ENCODE data around the gene SPTLC3. TPM values are rescaled to one million over a fixed set of nuclear protein-coding genes. Genes with fewer than 3 reads are reported as not detected.

The SPTLC3 gene
- total RNA-seq, 2 experiments from 2014 or later, result 0.38 to 0.59 TPM

DNA sequence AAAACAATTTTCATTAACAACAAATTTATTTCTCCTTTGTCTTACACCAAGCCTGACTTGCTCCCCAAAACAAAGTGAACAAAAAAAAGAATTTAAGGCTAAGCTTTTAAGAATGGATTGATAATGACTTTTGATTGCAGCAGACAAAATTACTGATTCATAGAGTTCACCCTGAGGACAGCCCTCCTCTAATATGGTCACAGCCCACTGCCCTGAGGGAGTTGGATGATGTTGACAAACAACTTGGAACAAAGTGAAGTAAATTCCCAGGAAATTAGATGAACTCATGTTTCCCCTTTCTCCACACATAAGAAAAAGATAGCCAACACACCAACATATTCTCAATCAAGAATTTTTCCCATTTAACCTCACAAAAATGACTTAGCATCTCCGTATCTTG lies 204.6 kb downstream of the SPTLC3 start:
- DNase-seq (no peak), ATAC-seq (ENCODE audit: poor library complexity) (no peak)
- H3K27ac ChIP-seq (ENCODE audit: low read depth in 1 of 2, low read length in 2 of 2), result no peak overlapping the region
- TF ChIP-seq, protein P1, sequence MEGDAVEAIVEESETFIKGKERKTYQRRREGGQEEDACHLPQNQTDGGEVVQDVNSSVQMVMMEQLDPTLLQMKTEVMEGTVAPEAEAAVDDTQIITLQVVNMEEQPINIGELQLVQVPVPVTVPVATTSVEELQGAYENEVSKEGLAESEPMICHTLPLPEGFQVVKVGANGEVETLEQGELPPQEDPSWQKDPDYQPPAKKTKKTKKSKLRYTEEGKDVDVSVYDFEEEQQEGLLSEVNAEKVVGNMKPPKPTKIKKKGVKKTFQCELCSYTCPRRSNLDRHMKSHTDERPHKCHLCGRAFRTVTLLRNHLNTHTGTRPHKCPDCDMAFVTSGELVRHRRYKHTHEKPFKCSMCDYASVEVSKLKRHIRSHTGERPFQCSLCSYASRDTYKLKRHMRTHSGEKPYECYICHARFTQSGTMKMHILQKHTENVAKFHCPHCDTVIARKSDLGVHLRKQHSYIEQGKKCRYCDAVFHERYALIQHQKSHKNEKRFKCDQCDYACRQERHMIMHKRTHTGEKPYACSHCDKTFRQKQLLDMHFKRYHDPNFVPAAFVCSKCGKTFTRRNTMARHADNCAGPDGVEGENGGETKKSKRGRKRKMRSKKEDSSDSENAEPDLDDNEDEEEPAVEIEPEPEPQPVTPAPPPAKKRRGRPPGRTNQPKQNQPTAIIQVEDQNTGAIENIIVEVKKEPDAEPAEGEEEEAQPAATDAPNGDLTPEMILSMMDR (IDR thresholded peaks at IDR 0.05), result no peak
- Mint-ChIP-seq H3K4me1 (ENCODE audit: low read depth) (no peaks in the 10 kb centered on the region), H3K36me3 (ENCODE audit: low read depth) (no peaks in the 10 kb centered on the region), H3K27ac (no peak overlapping the region), H3K4me3 (no peak overlapping the region), H3K27me3 (peaks cover 54% of the 10 kb centered on the region), H3K9me3 (no peaks in the 10 kb centered on the region)
- intact Hi-C loops (cut with DNase I, micrococcal nuclease), result no loop called here
- CTCF ChIA-PET, result no interaction called here
- H3K4me1 ChIP-seq (ENCODE audit: insufficient read depth, low read length), result no peaks in the 10 kb centered on the region
- H3K27me3 ChIP-seq (ENCODE audit: control insufficient read depth in 1 of 2, insufficient read depth in 2 of 2, low read length in 2 of 2), result peaks cover 10 to 23% of the 10 kb centered on the region in 2 experiments
- H3K4me3 ChIP-seq (ENCODE audit: low read length), result no peak overlapping the region
- no peaks in the 10 kb centered on the region for H3K9me3 ChIP-seq (ENCODE audit: control insufficient read depth in 1 of 2, insufficient read depth in 1 of 2, low read length in 2 of 2)
- POLR2A ChIA-PET, result interaction anchor here (1.1 kb wide), 1 partner anchor 8 kb away, joined by 3 read pairs; no protein-coding TSS in a partner anchor
- no peaks in the 10 kb centered on the region for H3K36me3 ChIP-seq (ENCODE audit: insufficient read depth, low read length)

DNA sequence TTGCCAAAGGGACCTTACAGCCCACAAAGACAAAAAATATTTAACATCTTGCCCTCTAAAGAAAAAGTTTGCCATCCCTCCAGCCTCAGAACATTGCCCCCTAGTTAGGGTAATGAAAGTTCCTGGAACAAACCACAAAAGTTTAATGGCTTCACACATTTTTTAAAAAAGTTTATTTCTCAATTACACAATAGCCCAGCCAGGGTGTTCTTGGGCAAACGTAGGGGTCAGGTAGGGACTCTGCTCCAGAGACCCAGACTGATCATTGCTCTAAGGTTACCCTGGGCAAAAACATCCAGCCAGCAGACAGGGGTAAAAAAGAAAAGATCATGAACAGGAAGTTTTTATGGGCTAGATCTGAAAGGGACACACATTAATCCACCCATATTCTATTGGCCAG lies 207.8 kb downstream of the SPTLC3 start:
- CTCF ChIA-PET, result no interaction called here
- H3K27me3 ChIP-seq (ENCODE audit: control insufficient read depth in 1 of 2, insufficient read depth in 2 of 2, low read length in 2 of 2), result peaks cover 27 to 36% of the 10 kb centered on the region in 2 experiments
- ATAC-seq (ENCODE audit: poor library complexity) (no peak), DNase-seq (no peak)
- H3K4me3 Mint-ChIP-seq, result no peak overlapping the region
- POLR2A ChIA-PET, result interaction anchor here (1.2 kb wide), 1 partner anchor 9 kb away, joined by 3 read pairs; no protein-coding TSS in a partner anchor
- H3K27ac Mint-ChIP-seq, result no peak overlapping the region
- TF ChIP-seq, protein P1 (IDR thresholded peaks at IDR 0.05), result no peak
- no peak overlapping the region for H3K4me3 ChIP-seq (ENCODE audit: low read length)
- H3K36me3 ChIP-seq (ENCODE audit: insufficient read depth, low read length), result no peaks in the 10 kb centered on the region
- H3K9me3 Mint-ChIP-seq, result no peaks in the 10 kb centered on the region
- no peaks in the 10 kb centered on the region for H3K36me3 Mint-ChIP-seq (ENCODE audit: low read depth)
- peaks cover 0 to 4% of the 10 kb centered on the region in 2 experiments for H3K9me3 ChIP-seq (ENCODE audit: control insufficient read depth in 1 of 2, insufficient read depth in 1 of 2, low read length in 2 of 2)
- peaks cover 12% of the 10 kb centered on the region for H3K4me1 Mint-ChIP-seq (ENCODE audit: low read depth)
- intact Hi-C loops (cut with DNase I, micrococcal nuclease), result no loop called here
- no peak overlapping the region for H3K27ac ChIP-seq (ENCODE audit: low read depth in 1 of 2, low read length in 2 of 2)
- peaks cover 17% of the 10 kb centered on the region for H3K4me1 ChIP-seq (ENCODE audit: insufficient read depth, low read length)
- peaks cover 73% of the 10 kb centered on the region for H3K27me3 Mint-ChIP-seq

Other genes starting within 250 kb of the SPTLC3 start
- 1 to 10 TPM in 1 of 2 experiments, under 1 TPM in 1; 0.87 to 1.1 TPM for gene ISM1, start 212.3 kb downstream of the SPTLC3 start, total RNA-seq

All from CD4-positive, alpha-beta T cell (primary cell).